ENCODE measurements around the gene PLEKHO2.

DNA sequence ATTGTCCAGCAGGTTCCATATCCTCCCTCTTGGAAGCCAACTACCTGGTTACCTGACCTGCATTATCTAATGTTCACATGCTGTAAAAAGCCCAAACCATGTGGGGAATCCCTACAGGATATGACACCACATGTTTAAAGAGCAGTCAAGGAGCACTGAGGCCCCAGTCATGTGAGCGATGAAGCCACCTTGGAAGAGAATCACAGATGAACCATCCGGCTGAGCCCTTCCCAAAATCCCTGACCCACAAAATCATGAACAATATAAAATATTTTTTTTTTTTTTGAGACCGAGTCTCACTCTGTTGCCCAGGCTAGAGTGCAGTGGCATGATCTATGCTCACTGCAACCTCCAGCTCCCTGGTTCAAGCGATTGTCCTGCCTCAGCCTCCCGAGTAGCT is 59.4 kb downstream of the PLEKHO2 start:
- TF ChIP-seq, protein P1, sequence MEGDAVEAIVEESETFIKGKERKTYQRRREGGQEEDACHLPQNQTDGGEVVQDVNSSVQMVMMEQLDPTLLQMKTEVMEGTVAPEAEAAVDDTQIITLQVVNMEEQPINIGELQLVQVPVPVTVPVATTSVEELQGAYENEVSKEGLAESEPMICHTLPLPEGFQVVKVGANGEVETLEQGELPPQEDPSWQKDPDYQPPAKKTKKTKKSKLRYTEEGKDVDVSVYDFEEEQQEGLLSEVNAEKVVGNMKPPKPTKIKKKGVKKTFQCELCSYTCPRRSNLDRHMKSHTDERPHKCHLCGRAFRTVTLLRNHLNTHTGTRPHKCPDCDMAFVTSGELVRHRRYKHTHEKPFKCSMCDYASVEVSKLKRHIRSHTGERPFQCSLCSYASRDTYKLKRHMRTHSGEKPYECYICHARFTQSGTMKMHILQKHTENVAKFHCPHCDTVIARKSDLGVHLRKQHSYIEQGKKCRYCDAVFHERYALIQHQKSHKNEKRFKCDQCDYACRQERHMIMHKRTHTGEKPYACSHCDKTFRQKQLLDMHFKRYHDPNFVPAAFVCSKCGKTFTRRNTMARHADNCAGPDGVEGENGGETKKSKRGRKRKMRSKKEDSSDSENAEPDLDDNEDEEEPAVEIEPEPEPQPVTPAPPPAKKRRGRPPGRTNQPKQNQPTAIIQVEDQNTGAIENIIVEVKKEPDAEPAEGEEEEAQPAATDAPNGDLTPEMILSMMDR (IDR thresholded peaks at IDR 0.05) = no peak
- TF ChIP-seq POLR2A (IDR thresholded peaks at IDR 0.05) = no peak
